Upper lobe of left lung (tissue), 4 donors: ENCODE measurements around the gene PDZD2.
"Not testable (repeated sequence)": the region's sequence is repeated elsewhere in the genome, so short reads cannot be mapped to it uniquely, and the experiment has no call there.

ENCODE experiments used
- EP300 ChIP-seq, 4 donors: sonication (generic); formaldehyde crosslinking; IDR thresholded peaks; one replicate each; pipeline ENCODE4 v1.5.1; 2017; ENCODE audit warnings: antibody characterized with exemption in 4 of 4, control low read depth in 2 of 4
- POLR2AphosphoS5 ChIP-seq, 2 donors: sonication (generic); formaldehyde crosslinking; IDR thresholded peaks; one replicate each; pipeline ENCODE4 v1.5.1; 2017; ENCODE audit warnings: antibody characterized with exemption in 2 of 2
- TF ChIP-seq, protein P1 (sequence below), 6 experiments: fragments of 450-650 bp in 4 of 6; fragments of 200-600 bp in 2 of 6; sonication (generic) in 2 of 6; IDR thresholded peaks; one replicate each; pipeline ENCODE4 v1.5.1; 2016 to 2019; ENCODE audit warnings: antibody characterized with exemption in 6 of 6

DNA sequence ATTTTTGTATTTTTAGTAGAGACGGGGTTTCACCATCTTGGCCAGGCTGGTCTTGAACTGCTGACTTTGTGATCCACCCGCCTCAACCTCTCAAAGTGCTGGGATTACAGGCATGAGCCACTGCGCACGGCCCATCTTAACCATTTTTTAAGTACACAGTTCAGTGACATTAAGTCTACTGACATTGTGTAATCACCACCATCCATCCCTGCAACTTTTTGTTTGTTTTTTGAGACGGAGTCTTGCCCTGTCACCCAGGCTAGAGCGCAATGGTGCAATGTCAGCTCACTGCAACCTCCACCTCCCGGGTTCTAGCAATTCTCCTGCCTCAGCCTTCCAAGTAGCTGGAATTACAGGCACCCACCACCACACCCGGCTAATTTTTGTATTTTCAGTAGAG, 480.0 kb downstream of the PDZD2 start:
- TF ChIP-seq POLR2AphosphoS5, EP300 (IDR thresholded peaks at IDR 0.05): not testable (repeated sequence)
- TF ChIP-seq, protein P1, sequence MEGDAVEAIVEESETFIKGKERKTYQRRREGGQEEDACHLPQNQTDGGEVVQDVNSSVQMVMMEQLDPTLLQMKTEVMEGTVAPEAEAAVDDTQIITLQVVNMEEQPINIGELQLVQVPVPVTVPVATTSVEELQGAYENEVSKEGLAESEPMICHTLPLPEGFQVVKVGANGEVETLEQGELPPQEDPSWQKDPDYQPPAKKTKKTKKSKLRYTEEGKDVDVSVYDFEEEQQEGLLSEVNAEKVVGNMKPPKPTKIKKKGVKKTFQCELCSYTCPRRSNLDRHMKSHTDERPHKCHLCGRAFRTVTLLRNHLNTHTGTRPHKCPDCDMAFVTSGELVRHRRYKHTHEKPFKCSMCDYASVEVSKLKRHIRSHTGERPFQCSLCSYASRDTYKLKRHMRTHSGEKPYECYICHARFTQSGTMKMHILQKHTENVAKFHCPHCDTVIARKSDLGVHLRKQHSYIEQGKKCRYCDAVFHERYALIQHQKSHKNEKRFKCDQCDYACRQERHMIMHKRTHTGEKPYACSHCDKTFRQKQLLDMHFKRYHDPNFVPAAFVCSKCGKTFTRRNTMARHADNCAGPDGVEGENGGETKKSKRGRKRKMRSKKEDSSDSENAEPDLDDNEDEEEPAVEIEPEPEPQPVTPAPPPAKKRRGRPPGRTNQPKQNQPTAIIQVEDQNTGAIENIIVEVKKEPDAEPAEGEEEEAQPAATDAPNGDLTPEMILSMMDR (IDR thresholded peaks at IDR 0.05): not testable (repeated sequence)
